ENCODE data around the gene ESAM.

- TF ChIP-seq CTCF (tag by site-specific recombination; IDR thresholded peaks at IDR 0.05) (no peak), ZNF274 (IDR thresholded peaks at IDR 0.05; ENCODE audit: low read length) (no peak), ZNF274 (tag by site-specific recombination; IDR thresholded peaks at IDR 0.05; ENCODE audit: borderline replicate concordance) (no peak), ZNF658 (tag by site-specific recombination; IDR thresholded peaks at IDR 0.05) (no peak), ZNF692 (tag by site-specific recombination; IDR thresholded peaks at IDR 0.05) (no peak), KLF10 (tag by site-specific recombination; IDR thresholded peaks at IDR 0.05) (no peak), MEIS1 (CRISPR knock-in tag; IDR thresholded peaks at IDR 0.05; ENCODE audit: borderline replicate concordance) (no peak), ZNF629 (tag by site-specific recombination; IDR thresholded peaks at IDR 0.05) (no peak), EGR2 (tag by site-specific recombination; IDR thresholded peaks at IDR 0.05; ENCODE audit: low read depth) (no peak), ZSCAN4 (tag by site-specific recombination; IDR thresholded peaks at IDR 0.05) (no peak), ZNF707 (tag by site-specific recombination; IDR thresholded peaks at IDR 0.05) (no peak), REST (tag by site-specific recombination; IDR thresholded peaks at IDR 0.05) (no peak)
These were observed 39.9 kb downstream of the ESAM start for GRCh38 chr11:124722176-124722575.
